ENCODE measurements around the gene SRP68.
"Not testable (repeated sequence)": the region's sequence is repeated elsewhere in the genome, so short reads cannot be mapped to it uniquely, and the experiment has no call there.

SRP68 gene

DNA sequence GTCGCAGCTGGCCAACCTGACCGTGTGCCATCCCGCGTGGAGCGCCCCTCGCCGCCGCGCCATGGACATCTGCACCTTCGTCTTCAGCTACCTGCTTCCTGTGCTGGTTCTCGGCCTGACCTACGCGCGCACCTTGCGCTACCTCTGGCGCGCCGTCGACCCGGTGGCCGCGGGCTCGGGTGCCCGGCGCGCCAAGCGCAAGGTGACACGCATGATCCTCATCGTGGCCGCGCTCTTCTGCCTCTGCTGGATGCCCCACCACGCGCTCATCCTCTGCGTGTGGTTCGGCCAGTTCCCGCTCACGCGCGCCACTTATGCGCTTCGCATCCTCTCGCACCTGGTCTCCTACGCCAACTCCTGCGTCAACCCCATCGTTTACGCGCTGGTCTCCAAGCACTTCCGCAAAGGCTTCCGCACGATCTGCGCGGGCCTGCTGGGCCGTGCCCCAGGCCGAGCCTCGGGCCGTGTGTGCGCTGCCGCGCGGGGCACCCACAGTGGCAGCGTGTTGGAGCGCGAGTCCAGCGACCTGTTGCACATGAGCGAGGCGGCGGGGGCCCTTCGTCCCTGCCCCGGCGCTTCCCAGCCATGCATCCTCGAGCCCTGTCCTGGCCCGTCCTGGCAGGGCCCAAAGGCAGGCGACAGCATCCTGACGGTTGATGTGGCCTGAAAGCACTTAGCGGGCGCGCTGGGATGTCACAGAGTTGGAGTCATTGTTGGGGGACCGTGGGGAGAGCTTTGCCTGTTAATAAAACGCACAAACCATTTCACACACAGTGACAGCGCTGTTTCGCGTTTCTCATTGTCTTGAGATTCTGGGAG lies 4.7 kb upstream of the SRP68 start:
- DNase-seq (ENCODE audit: low read depth), result peak; percentile 13

DNA sequence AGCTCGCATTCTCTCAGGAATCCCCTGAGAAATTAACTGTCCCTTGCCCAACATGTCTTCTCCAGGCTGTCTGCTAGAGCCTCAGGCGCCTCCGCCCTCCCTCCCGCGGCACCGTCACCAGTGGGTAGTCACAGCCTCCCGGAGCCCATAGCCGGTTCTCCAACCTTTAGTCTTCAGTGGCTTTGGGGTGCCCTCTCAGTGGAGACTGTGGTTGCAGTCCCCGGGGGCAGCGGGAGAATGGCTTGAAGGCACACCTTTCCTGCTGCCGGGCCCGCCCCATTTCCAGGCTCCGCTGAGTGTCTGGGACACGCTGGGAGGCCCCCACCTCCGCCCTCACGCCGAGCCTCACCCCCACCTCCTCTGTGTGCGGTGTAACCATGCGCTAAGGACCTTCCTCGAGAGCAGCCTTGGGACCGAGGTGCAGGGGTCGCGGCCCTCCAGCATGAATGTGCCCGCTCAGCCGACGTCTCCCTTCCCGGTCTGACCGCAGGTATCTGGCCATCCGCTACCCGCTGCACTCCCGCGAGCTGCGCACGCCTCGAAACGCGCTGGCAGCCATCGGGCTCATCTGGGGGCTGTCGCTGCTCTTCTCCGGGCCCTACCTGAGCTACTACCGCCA lies 3.9 kb upstream of the SRP68 start:
- no peak for DNase-seq (ENCODE audit: low read depth)

DNA sequence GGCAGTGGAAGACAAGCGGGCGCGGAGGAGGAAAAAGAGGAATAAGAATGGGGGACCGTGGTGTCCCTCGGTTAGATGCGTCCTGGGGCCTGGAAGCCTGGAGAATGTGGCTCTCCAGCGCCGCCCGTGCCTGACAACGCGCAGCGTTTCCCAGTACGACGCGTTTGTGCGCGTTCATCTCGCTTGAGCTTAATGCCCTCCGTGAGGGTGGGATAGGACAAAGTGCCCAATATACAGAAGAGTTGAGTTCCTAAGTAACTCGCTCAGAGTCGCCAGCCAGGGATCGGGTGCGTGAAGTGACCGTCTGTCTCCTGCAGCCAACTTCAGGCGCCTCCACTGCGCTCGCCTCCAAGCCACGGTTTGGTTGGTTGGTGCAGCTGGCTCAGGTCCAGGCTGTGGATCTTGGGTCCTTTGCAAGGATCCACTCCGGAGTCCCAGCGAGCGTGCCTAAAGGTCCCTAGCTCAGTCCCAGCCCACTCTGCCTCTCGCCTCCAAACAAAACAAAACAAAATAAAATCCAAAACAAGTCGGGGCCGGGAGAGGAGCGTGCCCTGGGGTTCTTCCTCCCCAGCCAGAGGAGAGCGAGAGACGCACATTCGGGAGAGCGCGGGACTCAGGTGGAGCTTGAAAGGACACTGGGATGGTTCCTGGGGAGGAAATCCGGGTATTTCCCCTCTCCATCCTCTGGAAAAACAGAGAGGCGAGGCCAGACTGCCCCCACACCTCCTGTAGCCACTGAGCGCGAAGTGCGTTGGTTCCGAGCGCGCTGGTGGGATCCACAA lies 3.2 kb upstream of the SRP68 start:
- DNase-seq (ENCODE audit: low read depth), result no peak

DNA sequence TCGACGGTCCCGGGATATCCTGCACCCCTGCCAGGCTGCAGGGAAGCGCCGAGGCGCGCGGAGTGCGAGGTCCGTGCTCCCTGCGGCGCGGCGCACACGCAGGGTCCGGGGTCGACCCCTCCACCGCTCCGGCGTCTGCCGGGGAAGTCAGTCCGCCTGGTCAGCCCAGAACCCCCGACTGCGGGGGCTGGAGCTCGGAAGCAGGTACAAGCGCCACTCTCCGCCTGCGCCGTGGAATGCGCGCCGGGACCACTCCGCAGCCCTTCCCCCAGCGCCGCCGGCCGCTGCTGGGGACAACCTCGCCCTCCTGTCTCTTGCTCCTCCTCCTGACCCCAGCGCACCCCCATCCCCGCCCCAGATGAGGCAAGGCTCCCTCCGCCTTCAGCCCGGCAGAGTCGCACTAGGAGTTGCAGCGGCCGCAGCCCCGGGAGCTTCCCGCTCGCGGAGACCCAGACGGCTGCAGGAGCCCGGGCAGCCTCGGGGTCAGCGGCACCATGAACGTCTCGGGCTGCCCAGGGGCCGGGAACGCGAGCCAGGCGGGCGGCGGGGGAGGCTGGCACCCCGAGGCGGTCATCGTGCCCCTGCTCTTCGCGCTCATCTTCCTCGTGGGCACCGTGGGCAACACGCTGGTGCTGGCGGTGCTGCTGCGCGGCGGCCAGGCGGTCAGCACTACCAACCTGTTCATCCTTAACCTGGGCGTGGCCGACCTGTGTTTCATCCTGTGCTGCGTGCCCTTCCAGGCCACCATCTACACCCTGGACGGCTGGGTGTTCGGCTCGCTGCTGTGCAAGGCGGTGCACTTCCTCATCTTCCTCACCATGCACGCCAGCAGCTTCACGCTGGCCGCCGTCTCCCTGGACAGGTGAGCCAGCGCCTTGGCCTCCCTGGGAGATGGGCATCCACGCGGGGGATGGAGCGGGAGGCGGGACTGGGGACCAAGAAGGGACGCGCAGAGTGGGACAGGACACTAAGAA lies 2.4 kb upstream of the SRP68 start, which contains the start of gene GALR2:
Gene GALR2, plus strand, starts transcription at position 392 of the 974 bp plus-strand sequence. Its CDS starts 103 bp downstream, at position 495.
- no peak for DNase-seq (ENCODE audit: low read depth)

DNA sequence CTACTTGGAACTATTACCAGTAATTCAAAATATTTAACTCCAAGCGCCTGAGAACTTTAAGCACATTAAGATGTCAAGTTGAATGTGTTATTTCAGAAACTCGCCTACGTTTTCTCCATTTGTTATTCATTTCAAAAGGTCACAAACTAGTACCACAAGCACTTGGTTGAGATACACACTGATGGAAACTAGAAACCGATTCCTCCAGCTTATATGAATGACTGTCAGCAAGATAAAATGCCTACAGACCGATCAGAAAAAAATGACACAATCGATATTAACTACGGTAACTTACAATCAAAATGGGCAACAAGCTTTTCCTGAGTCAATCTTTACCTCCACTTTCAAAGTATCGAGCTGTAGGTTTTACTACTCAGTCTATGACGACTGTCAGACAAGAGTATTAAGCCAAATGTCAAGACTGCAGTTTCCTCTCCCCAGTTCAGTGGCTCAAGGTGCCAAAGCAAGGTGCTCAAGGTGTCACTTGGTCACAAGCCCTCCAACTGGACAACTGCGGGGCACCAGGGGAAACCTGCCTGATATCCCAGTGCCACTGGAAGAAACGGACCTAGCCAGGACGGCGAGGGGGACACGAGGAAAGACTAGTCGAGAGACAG lies 678 bp downstream of the SRP68 start:
- DNase-seq (ENCODE audit: low read depth), result no peak

DNA sequence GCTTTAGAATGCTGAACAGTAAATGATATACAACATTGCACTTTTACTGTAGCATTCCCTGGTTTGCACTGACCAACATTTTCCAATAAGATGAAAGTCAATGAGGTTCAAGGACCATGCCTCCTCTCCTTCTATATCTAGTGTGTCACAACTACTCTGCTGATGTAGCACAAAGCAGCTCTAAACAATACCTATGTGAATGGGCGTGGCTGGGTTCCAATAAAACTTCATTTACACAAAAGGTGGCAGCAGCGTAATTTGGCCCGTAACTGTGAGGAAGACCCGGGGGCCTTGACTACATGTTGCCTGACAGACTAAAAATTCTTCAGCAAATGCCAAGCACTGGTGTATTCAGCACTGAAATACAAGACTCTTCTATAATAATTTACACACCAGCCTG lies 6.5 kb downstream of the SRP68 start:
- no peak for DNase-seq (ENCODE audit: low read depth)

DNA sequence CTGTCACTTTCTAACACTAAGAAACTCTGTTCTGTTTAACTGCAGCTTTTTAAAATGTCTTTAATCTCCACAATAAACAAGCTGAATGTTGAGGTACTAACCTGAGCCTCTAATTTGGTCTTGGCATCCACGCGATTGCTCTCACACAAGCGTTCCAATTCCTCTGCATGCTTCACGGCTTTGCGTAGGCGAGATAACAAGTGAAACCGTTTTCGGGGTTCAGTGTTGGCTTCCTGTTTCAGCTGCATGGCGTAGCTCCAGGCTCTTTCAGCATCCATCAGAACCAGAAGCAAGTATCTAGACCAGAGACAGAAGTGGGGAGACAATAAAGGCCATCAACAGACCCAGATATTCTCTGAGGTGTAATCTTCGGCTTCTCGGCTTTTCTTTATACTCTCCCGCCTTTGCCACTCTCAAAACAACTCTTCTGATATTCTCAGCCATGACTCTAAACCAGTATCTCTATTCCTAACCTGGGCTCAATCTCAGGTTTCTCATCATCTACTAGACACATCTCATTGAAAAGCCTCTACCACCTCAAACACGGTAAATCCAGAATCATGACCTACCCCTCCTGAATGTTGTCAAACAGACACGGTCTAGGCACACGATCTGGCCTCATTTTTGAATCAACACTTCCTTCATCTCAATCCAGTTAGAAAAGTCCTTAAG lies 8.3 kb downstream of the SRP68 start:
- DNase-seq (ENCODE audit: low read depth), result no peak

DNA sequence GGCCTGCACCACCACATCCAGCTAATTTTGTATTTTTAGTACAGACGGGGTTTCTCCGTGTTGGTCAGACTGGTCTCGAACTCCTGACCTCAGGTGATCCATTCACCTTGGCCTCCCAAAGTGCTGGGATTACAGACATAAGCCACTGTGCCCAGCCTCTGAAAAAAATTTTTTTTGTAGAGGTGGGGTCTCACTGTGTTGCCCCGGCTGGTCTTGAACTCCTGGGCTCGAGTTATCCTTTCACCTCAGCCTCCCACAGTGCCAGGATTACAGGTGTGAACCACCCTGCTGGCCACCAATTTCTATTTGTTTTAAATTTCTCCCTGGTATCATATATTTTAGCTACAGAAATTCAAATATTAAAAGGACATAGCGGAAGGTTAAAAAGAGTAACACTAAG lies 14.1 kb downstream of the SRP68 start:
- not testable (repeated sequence) for DNase-seq (ENCODE audit: low read depth)

DNA sequence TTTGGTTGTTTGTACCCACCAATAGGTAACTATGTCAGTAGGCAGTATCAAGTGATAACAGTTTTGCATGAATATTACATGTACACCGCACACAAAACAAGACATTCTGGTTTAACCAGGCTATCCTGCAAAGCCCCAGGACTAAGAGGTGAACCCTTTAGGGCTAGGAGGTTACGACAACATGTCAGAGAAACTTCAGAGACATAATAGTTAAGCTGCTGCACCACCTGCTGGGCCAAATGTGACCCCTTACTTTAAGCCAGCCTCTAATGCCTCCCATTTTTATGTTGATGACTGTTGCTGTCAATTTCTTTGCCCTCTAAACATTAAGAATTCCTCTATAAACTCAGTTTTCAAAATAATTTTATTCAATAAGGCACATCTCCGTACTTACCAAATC lies 15.4 kb downstream of the SRP68 start:
- no peak for DNase-seq (ENCODE audit: low read depth)

DNA sequence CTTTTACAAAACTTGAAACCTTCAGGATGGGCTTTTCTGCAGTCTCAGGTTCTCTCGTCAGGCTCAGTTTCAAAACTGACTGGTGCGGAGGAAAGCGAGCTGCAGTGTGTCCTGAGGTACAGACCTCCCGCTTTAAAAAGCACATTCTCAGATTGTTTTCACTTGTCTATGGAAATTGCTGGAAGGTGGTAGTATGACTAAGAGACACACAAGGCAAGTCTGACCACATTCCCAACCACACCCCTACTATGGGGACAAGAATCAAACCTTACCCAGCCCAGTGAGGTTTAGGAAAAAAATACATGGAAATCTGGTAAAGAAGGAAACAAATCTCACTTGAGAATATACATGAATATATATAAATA lies 18.2 kb downstream of the SRP68 start:
- no peak for DNase-seq (ENCODE audit: low read depth)

DNA sequence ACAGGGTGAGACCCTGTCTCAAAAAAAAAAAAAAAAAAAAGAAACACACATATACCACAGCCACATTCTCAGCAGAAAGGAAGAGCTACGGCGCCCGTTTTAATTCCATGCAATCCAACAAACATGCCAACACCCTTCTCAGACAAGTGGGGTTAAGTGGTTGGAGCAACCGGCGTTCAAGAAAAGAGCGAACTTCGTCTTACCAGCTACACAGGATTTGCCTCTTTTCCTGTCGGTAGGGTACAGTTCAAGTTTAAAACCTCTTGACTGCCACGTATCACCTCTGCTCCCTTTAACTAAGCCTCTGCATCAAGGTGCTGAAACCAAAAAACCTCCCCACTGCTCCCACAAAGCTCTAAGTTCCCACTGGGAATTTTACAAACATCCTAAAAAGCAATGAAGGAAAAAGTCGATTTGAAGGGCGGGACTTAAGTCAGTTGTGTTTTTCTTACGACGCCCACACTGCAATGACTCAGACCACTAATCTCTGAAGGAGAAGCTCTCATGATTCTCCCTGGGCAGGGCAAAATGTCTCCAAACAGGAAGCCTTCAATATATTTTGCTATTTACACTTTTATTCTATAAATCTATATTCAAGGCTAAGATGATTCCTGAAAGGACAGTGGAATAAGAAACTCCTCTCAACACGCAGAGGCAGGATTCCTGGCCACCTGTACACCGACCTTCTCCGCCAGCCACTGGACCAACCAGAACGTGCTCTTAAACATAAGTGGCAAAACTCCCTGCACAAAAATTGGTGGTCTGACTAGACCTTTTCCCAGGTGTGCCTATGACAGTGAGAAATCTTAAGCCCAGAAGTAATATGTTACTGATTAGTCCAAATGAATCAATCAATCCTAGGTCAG lies 18.8 kb downstream of the SRP68 start:
- DNase-seq (ENCODE audit: low read depth), result no peak

DNA sequence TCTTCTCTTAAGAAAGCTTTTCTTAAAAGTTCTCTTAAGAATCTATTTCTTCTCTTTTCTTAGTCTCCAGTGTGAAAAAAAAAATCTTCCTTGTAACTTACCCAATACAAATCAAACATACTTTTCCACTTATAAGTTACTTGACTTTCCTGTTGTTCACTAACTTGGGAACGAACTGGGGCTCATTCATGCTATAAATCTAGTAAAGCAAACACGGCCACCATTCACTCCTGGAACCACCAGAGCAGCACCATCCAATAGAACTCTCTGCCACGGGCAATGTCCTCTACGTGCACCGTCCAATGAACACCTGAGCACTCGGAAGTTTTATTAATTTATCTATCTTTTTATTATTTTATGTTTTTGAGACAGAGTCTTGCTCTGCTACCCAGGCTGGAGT lies 20.8 kb downstream of the SRP68 start:
- no peak for DNase-seq (ENCODE audit: low read depth)

DNA sequence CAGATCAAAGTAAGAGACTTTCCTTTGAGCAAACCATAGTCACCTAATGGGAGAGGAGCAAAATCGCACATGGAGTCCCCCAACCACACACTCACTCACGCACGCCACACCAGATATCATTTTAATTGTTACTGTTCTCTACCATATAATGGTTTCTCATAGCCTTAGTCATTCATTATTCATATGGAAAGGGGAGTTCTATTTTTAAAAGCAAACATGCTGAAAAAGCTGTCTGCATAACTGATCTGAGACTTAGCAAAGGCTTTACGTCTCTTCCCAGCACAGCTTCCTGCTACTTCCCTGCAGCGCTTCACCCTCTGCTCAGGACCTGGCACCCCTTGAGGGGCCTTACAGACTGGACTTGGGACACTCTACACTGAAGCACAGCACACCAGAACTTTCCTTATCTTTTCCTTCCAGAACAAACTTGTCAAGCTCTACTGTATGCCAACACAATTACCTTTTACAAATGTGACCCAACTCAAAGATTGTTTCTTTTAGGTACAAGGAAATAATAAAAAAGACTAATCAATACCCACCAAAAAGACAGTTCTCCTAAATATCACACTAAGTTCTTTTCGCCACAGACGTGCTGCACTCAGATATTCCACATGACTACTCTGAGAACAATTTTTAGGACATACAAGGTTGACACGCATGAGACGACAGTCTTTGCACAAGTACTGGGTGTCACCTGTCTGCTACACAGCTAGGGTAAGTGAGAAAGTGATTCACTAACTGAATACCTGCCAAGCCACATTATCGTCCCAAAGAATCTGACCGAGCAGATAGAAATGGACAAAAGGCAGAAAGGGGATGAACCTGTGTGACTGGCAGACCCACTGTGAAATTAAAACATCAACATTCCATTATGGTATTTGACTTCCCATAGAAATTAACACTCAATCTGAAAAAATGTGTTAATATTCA lies 21.5 kb downstream of the SRP68 start:
- DNase-seq (ENCODE audit: low read depth), result no peak

DNA sequence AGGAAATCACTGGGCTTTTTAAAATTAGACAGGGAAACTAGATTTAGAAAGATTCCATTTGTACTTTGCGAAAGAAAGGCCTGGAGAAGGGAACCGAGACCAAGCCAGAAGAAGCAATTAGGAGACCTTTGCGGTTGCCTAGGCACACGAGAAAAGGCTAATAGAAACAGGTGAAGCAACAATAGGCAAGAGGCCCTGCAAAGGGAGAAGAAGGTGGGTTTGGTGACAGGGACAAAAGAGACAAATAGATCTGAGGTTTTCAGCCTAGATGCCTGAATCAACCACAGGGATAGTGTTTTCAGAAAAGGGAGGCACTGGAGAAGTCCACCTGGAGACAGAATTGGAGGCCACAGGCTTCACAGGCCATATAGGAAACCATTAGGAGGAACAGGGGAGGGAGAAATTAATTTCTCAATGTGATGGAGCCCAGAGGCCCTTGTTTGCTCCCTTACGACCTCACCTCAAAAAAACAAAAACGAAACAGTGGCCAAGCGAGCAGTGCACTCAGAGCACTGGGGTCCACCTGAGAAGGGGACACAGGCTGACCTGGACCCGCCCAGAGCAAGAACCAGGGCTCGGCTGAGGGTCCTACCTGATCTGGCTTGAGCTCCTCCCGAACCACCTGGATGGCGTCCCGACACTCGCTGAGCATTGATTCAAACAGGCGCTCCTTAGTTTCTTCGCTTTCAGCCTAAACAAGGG lies 22.3 kb downstream of the SRP68 start:
- DNase-seq (ENCODE audit: low read depth), result no peak

DNA sequence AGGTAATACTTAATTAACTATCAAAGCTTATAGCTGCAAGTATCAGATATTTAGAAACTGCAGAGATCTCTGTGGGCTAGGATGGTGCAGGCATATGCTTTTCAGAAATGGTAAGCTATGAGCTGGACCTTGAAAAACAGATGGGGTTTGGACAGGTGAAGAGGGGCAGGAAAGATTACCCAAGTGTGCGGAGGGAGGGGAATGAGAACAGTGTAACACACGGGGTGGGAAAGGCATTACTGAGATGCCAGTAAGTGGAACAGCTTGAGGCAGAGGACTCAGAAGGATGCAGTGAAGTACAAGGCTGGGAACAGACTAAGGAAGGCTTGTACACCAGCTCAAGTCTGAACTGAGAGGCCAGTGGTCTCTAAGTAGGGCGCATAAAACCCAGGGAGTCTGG lies 23.1 kb downstream of the SRP68 start:
- no peak for DNase-seq (ENCODE audit: low read depth)

DNA sequence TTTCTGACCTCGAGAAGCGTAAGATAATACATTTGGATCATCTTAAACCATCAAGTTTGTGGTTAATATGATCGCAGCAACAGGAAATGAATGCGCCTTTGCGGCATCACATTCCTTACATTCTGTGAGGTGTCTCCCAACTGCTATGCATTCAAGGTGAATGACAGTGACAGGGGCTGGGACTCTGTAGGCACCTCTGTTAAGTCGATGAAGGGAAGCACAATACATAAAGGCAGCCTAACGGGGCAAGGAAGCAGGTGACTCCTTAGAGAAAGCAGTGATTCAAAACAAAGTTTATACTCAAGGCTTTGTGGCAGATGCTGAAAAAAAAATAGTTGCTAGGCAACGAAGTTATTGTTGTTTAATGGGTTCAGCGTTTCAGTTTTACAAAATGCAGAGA lies 23.6 kb downstream of the SRP68 start:
- no peak for DNase-seq (ENCODE audit: low read depth)

DNA sequence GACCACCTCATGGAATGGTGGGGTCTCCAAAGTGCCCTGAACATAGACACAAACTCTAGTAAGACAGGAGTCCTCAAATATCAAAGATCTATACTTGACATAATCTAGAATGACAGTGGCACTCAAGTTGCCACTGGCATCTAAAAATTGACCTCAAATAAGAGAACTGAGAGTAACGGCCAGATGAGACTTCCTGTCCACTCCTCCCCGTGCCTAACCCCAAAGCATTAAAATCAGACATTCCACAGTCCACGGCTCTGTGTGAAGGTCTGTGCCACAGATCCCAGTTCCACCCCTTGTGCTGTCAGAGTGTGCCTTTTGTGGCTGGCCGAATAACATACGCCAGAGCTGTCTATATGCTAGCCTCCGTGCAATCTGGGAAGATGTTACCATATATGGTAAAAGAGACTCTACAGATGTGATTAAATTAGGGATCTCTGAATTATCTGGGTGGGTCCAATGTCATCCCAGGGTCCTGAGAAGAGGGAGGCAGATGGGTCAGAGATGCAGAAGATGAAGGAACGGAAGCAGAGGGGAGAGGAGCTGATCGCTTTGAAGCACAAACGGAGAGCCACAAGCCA lies 24.2 kb downstream of the SRP68 start:
- DNase-seq (ENCODE audit: low read depth), result no peak

DNA sequence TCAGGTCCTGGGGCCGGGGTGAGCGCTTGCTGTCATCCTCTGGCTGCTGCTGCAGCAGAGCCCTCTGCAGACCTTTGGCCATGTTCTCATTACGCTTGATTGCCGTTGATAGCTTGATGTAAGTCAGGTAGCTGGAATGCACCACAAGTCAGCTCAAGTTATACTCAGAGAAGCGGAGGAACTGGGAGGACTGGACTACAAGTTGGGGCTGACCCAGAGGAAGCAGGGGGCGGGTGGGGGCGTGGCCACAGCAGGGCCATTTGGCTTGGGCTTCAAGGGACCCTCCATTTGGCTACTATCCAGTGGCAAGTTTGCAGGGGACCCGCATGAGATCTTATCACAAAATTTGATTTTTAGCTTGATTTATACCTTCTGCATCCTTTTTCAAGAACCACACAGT lies 26.3 kb downstream of the SRP68 start:
- DNase-seq (ENCODE audit: low read depth), result no peak

All from stimulated activated CD8-positive, alpha-beta memory T cell treated with anti-CD3 and anti-CD28 coated beads, Interleukin-12 subunit alpha, Interleukin-12 subunit beta, amount 100 ng/mL, for 1 hour (primary cell).